Kidney (tissue), 14 donors: ENCODE data around the gene ZNF618. TPM values are rescaled to one million over a fixed set of nuclear protein-coding genes. Genes with fewer than 3 reads are reported as not detected.
A peak's percentile ranks its signal among the peaks of the same experiment; 100 is the strongest.

Source experiments
- DNase-seq, 5 donors: peaks; one replicate each; pipeline ENCODE4 v3.0.0-alpha.2; 2013 to 2020
- FAIRE-seq: peaks from 2 replicates; lab custom pipeline; 2012; peaks lifted over from hg19 to GRCh38; lab: Jason Lieb, UNC
- H3K27ac ChIP-seq, 2 donors: one replicate each; pipeline ENCODE4 v1.7.0; 2013; ENCODE audit warnings: low read depth in 2 of 2, low read length in 2 of 2, inconsistent platforms in 1 of 2
- H3K27me3 ChIP-seq: one replicate; pipeline ENCODE4 v1.7.1; 2013; ENCODE audit warnings: low read length, inconsistent platforms; ENCODE audit not compliant: control insufficient read depth, insufficient read depth
- H3K36me3 ChIP-seq, 3 donors: one replicate each; pipeline versions ENCODE4 v1.7.0 to v1.7.1; 2013; ENCODE audit warnings: low read length in 3 of 3, control low read depth in 1 of 3, inconsistent platforms in 1 of 3; ENCODE audit not compliant: insufficient read depth in 3 of 3, control insufficient read depth in 2 of 3
- H3K4me1 ChIP-seq, 3 donors: one replicate each; pipeline versions ENCODE4 v1.7.0 to v1.7.1; 2013; ENCODE audit warnings: low read length in 3 of 3, inconsistent platforms in 1 of 3, low read depth in 1 of 3; ENCODE audit not compliant: control insufficient read depth in 2 of 3, insufficient read depth in 2 of 3
- H3K4me3 ChIP-seq, 3 donors: one replicate each; pipeline versions ENCODE4 v1.7.0 to v1.8.1; 2013; ENCODE audit warnings: low read length in 3 of 3, control low read depth in 1 of 3, inconsistent platforms in 1 of 3
- H3K9ac ChIP-seq, 3 donors: one replicate each; pipeline versions ENCODE4 v1.7.0 to v1.7.1; 2013; ENCODE audit warnings: low read length in 3 of 3, control low read depth in 1 of 3, inconsistent platforms in 1 of 3
- H3K9me3 ChIP-seq, 3 donors: one replicate each; pipeline versions ENCODE4 v1.7.0 to v1.7.1; 2013; ENCODE audit warnings: low read length in 3 of 3, control low read depth in 1 of 3, inconsistent platforms in 1 of 3; ENCODE audit not compliant: control insufficient read depth in 2 of 3, insufficient read depth in 1 of 3
- intact Hi-C: fragments of 100-400 bp; cut with DNase I; formaldehyde crosslinking; loops from one replicate; pipeline ENCODE4 v1.11.1; 2022
- polyA plus RNA-seq: library from polyadenylated mRNA; stranded (reverse); fragments of 350-450 nt; fragmentation: Illumina TruSeq; extraction: RNeasy Lipid Tissue Mini Kit (QIAGEN cat#74804); gene quantifications from one replicate; pipeline ENCODE4 v1.2.3, GENCODE V29; 2014; ENCODE audit warnings: low read depth, low replicate concordance; ENCODE audit not compliant: insufficient read depth
- total RNA-seq: library from RNA; stranded (reverse); fragmentation: NEBNext Ultra II Directional; extraction: Animal tissue kit (Norgen Biotek cat#: 25700); gene quantifications from one replicate; pipeline ENCODE4 v1.2.1, GENCODE V29; 2021
- TF ChIP-seq, protein P1 (sequence below): IDR thresholded peaks from 3 replicates; pipeline ENCODE4 v1.5.1; 2012; ENCODE audit warnings: mild to moderate bottlenecking, moderate library complexity, borderline replicate concordance; ENCODE audit not compliant: insufficient read depth; ENCODE audit errors: extremely low read depth
- donor health status: control.
- donor health status: control.
- donor health status: control.
- donor health status: control.
- donor health status: control.
- donor health status: DM: yes; HTN: yes; CAD: no.
- donor health status: Normal renal cell carcinoma (clear cell type).

The ZNF618 gene
- total and polyA plus RNA-seq, 2 donors from 2014 or later, result 5.6 to 31.9 TPM

GRCh38 chr9:114026335-114026734 is 150.2 kb downstream of the ZNF618 start:
- H3K9me3 ChIP-seq, result peaks cover 2 to 19% (median 4%) of the 10 kb centered on the region in 3 donors
- H3K9ac ChIP-seq, result no peak overlapping the region
- no peak for FAIRE-seq
- H3K27ac ChIP-seq, result no peak overlapping the region
- TF ChIP-seq, protein P1, sequence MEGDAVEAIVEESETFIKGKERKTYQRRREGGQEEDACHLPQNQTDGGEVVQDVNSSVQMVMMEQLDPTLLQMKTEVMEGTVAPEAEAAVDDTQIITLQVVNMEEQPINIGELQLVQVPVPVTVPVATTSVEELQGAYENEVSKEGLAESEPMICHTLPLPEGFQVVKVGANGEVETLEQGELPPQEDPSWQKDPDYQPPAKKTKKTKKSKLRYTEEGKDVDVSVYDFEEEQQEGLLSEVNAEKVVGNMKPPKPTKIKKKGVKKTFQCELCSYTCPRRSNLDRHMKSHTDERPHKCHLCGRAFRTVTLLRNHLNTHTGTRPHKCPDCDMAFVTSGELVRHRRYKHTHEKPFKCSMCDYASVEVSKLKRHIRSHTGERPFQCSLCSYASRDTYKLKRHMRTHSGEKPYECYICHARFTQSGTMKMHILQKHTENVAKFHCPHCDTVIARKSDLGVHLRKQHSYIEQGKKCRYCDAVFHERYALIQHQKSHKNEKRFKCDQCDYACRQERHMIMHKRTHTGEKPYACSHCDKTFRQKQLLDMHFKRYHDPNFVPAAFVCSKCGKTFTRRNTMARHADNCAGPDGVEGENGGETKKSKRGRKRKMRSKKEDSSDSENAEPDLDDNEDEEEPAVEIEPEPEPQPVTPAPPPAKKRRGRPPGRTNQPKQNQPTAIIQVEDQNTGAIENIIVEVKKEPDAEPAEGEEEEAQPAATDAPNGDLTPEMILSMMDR, result no peak
- H3K27me3 ChIP-seq, result no peaks in the 10 kb centered on the region
- DNase-seq, result peak in 1 of 5 donors; percentile 2
- no peak overlapping the region for H3K4me3 ChIP-seq
- H3K4me1 ChIP-seq, result no peaks in the 10 kb centered on the region
- intact Hi-C loops, result no loop called here
- H3K36me3 ChIP-seq, result peaks cover 0 to 44% (median 14%) of the 10 kb centered on the region in 3 donors

DNA sequence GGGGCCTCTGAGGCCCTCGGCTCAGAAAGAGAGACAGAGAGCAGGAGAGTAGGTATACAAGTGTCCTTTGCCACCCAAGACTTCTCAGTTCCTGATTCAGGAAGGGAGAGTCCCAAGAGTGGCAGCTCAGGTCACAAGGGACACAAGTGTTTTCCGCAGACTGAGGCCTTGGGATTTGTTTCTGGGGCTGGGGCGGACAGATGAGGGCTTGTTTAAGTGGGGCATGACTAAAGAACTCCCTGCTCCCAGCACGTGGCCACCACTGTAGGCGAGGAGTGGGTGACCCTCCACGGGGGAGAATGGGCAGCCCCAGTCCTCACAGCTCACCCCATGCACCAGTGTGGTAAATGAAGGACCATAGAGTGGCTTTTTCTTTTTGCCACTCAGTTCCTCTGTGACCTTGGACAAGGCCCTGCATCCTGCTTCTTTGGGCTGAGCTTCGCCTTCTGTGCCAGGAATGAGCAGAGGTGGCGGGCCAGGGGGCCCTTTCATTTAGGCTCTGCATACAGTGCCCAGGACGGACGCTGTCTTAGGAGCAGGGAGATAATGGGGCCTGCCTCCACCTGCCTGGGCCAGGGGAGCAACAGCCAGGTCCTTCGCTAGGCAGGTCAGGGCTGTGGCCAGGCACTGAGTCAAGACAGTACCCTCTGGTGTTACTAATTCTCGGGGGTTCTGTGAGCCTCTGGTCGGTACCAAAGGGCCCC is 151.2 kb downstream of the ZNF618 start:
- DNase-seq (peak in 2 of 5 donors; percentile 15 to 18), FAIRE-seq (no peak)
- H3K27ac ChIP-seq, result no peak overlapping the region
- H3K4me1 ChIP-seq, result no peaks in the 10 kb centered on the region
- intact Hi-C loops, result no loop called here
- peaks cover 2 to 11% (median 4%) of the 10 kb centered on the region in 3 donors for H3K9me3 ChIP-seq
- H3K27me3 ChIP-seq, result no peaks in the 10 kb centered on the region
- H3K4me3 ChIP-seq, result no peak overlapping the region
- peaks cover 0 to 41% (median 16%) of the 10 kb centered on the region in 3 donors for H3K36me3 ChIP-seq
- H3K9ac ChIP-seq, result no peak overlapping the region
- TF ChIP-seq, protein P1, result no peak

- peak in 2 of 5 donors; percentile 4 to 11 for DNase-seq
- no peak overlapping the region for H3K4me3 ChIP-seq
- FAIRE-seq, result no peak
- H3K4me1 ChIP-seq, result no peaks in the 10 kb centered on the region
- no peak overlapping the region for H3K9ac ChIP-seq
- H3K27me3 ChIP-seq, result no peaks in the 10 kb centered on the region
- TF ChIP-seq, protein P1, result no peak
- peaks cover 0 to 36% (median 13%) of the 10 kb centered on the region in 3 donors for H3K36me3 ChIP-seq
- H3K9me3 ChIP-seq, result peaks cover 0 to 5% (median 0%) of the 10 kb centered on the region in 3 donors
- H3K27ac ChIP-seq, result no peak overlapping the region
- intact Hi-C loops, result no loop called here
Measured at GRCh38 chr9:114027863-114028465, 151.9 kb downstream of the ZNF618 start.
